ENCODE measurements around the gene ACTRT2.

Gene ACTRT2

DNA sequence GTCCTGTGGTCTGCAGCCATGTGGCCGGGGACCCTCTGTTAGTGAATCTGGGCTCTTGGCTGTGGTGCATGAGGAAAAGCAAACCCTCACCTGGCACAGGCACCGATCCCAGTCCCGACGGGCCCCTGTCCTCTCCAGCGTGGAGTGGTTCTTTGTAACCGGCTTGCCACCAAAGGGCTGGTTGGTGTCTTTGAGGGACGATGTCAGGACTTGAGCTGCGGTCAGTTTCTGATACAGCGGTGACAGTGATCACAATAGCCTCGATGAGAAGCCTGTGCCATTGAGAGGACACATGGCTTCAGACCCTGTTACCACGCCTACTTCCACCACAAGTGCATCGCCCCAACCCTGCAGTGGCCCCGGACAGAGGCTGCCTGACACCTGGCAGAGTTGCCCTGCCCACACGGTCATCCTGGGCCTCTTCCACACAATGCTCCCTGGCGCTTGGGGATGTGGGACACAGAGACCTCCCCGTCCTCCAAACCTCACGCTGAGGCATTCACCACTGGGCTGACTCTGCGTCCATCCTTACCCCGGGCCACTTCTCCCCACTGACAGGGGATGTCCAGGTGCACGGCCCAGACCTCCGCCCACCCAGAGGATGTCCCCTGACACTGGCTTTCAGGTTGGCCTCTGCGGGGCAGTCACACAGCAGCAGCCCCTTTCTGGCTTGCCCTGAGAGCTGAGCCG lies 18.8 kb upstream of the ACTRT2 start:
- no peak for DNase-seq (ENCODE audit: low read depth in 1 of 2, low spot score in 1 of 2)

DNA sequence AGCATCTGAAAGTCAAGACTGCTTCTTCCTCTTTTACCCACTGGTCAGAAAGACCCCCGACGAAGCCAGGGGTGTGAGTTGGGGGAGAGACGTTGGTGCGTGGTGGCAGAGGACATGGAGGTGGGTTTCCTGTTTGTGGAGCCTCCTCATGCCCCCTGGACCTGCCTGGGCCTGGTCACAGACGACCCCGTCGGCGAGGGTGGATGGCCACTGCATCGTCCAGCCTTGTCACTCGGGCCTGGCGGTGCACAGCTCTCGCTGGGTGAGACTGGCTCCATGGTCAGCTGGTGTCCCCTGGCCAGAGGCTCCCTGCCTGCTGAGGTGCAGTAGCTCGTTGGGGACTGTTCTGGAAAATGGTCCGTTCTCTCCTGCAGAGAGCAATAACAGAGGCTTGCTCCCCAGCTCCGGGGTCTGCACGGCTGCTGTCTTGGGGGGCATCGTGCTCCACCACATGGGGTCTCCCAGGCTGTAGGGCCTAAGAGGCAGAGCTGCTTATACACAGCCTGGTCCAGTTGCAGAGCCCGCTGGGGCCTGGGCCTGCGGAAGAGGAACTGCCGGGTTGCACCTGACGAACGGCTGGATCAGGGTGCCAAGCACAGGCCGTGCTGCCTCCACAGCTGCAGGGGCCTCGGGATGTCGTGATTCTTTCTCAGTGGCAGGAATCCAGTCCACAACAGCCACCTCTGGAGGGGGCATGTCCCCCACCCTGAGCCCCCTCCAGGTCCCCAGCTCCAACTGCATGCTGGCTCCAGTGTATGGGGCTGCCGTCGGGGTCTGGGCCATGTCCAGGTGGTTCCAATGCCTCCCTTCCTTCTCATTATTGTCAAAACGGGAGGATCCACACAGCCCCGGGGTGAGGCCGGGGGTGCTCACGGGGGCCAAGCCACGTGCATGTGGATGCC lies 18.0 kb upstream of the ACTRT2 start:
- no peak for DNase-seq (ENCODE audit: low read depth in 1 of 2, low spot score in 1 of 2)

DNA sequence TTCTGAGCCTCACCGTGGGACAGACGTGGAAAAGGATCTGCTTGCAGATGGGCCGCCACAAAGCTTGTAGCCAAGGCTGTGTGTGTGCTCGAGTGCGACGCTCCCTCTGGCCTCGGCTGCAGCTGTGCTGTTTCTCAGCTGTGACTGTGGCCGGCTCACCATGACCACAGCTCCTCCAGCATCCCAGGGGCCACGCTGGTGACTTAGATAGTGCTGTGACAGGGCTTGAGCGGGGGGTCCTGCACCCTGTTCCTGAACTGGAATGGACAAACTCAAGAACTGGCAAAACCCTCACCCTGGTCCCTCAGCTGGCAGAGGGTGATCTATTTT lies 17.4 kb upstream of the ACTRT2 start:
- no peak for DNase-seq (ENCODE audit: low read depth in 1 of 2, low spot score in 1 of 2)

DNA sequence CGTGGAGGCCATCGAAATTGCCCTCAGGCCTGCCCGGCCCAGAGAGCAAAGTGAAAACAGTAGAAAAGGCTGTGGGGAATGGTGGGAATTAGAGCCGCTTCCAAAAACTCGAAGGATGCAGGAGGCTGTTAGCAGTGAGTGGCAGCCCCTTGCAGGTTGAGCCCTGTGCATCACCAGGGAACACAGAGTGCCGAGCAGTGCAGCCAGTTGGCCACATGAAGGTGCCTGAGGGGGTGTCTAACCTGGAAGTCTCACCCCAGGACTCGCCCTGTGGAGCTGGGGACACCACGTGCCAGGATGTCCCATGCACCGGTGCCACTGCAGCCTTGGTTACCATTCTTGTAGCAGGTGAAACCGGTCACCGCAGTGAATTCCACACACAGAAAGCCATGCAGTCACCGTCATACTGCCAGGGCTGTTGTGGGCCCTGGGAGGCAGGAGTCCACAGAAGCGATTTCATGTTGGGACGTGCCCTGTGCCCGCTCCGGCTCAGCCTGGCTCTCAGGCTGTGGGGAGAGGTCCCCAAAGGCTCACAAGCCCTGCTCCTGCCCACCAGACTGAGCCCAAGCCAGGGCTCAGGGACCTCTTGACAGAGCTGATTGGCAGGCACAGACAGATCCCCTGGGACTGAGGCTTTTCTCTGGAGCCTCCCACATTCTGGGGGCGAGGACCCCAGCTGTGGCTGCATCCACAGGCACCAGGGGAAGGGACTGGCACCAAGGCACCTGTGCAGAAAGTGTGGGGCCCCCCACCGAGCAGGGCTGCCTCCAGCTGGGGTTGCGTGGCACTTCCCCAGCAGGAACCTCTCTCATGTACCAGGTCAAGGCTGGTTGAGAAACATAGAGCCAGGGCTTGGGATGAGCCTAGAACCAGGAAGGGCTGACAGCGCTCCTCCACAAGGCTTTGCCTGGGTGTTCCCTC lies 16.7 kb upstream of the ACTRT2 start:
- no peak for DNase-seq (ENCODE audit: low read depth in 1 of 2, low spot score in 1 of 2)

DNA sequence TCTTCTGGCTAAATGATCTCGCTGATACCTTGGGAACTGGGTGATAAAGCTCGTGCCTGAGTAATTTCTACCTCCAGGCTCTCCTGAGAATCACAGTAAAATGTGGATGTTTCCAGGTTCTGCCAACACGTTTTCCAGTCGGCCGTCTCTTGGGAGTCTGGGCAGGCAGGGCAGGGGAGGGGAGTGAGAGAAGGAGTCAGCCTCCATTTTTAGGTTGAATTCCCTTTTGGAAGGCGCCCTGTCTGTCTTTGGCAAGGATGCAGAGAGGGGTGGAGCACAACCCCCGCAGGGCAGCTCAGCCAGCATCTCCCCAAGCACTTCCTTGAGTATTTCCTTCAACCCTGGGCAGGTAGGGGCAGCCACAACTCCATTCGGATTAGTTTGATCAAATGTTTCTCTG lies 15.5 kb upstream of the ACTRT2 start:
- no peak for DNase-seq (ENCODE audit: low read depth in 1 of 2, low spot score in 1 of 2)

DNA sequence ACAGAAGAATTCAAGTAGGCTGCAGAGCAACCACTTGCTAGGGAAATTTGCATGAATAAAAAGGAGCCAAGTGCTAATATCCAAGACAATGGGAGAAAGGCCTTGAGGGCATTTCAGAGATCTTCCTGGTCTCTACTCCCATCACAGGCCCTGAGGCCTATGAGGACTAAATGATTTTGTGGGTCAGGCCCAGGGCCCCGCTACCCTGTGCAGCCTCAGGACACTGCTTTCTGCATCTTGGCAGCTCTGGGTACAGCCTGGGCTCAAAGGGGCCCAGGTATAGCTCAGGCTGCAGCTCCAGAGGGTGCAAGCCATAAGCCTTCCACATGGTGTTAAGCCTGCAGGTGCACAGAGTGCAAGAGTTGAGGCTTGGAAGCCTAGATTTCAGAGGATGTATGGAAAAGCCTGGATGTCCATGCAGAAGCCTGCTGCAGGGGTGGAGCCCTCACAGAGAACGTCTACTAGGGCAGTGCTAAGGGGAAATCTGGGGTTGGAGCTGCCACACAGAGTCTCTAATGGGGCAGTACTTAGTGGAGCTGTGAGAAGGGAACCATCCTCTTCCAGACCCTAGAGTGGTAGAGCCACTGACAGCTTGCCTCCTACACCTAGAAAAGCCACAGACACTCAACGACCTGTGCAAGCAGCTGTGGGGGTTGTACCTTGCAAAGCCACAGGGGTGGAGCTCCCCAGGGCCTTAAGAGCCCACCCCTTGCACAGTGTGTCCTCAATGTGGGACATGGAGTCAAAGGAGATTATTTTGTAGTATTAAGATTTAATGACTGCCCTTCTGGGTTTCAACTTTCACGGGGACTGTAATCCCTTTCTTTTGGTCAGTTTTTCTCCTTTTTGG lies 13.7 kb upstream of the ACTRT2 start:
- DNase-seq (ENCODE audit: low read depth in 1 of 2, low spot score in 1 of 2), result no peak

DNA sequence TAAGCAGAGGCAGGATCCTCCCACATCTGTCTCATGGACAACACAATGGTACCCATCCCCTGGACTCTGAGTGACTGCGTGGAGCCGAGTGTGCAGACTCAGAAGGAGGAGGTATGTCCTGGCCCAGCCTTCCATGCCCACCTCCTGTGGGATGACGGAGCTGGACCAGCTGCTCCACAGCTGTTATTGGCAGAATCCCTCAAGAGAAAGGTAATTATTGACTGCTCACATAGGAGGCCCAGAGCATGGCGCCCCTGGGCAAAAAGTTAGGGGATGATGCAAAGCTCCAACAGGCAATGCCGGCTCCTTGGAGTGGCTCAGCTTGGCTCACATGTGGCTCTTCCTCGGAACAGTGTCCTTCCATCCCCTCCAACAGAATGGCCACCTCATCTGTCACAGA lies 12.2 kb upstream of the ACTRT2 start:
- no peak for DNase-seq (ENCODE audit: low read depth in 1 of 2, low spot score in 1 of 2)

DNA sequence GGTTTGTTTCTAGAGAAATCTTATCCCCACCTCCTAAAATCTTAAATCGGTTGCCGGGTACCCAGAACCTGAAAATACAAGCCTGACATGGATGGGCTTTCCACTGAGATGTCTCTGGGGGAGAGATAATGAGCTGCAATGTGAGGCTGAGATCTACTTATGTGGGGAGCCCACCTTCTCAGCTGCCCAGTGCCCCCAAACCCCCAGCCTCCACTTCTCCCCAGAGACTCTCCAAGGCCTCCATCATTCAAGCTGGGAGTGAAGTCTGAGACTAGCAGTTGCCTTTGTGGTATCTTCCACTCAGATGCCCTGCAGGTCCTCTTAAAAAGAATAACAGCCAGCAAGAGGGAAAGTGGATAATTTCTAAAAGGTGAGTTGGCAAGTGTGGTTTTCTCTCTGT lies 11.7 kb upstream of the ACTRT2 start:
- no peak for DNase-seq (ENCODE audit: low read depth in 1 of 2, low spot score in 1 of 2)

DNA sequence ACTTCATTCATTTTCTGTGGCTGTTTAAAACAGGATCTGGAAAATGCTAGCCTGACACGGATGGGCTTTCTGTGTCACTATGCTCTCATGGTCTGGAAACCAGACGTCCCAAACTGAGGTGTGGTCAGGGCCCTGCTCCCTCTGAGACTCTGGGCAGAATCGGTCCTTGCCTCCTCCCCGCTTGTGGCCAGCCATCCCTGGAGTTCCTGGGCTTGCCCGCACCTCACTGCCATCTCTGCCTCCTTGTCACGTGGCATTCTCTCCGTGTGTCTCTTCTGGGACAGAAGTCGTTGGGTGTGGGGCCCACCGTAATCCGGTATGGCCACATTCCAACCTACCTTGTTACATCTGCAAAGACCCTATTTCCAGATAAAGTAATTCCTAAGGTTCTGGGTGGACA lies 10.1 kb upstream of the ACTRT2 start:
- no peak for DNase-seq (ENCODE audit: low read depth in 1 of 2, low spot score in 1 of 2)

DNA sequence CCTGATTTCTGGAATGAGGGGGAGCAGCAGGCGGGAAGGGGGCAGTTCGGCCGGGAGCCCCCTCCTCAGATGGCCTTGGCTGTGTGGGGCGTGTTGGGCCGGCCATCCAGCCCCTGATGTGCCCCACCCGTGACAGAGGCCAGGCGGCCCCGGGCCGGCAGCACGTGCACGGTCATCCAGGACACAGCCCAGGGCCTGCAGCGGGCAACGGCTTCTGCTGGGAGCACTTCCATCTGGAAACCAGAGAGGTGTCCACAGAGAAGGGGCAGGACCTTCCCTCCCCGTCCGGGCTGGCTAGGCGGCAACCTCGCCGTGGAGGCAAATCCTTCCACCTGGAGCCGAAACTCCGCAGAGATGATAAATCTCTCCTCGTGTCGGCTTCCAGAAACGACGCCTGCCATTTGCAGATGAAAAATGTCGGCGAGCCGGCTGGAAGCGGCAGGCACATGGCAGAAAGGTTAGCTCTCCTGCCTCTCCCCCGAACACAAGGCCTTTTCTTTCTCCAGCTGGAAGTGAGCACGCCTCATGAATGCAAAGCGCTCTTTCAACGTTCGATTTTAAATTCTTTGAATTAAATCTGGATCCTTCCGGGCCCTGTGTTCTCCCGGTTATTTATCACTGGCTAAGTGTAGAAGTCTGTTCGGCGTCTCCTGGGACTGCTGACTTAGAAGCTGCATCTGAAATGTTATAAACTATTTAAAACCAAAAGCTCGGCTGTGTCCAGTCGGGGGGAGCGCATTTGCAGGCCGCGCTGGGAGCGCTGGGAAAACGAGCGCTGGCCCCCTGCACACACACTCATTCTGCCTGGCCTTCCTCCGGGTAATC lies 9.4 kb upstream of the ACTRT2 start:
- no peak for DNase-seq (ENCODE audit: low read depth in 1 of 2, low spot score in 1 of 2)

DNA sequence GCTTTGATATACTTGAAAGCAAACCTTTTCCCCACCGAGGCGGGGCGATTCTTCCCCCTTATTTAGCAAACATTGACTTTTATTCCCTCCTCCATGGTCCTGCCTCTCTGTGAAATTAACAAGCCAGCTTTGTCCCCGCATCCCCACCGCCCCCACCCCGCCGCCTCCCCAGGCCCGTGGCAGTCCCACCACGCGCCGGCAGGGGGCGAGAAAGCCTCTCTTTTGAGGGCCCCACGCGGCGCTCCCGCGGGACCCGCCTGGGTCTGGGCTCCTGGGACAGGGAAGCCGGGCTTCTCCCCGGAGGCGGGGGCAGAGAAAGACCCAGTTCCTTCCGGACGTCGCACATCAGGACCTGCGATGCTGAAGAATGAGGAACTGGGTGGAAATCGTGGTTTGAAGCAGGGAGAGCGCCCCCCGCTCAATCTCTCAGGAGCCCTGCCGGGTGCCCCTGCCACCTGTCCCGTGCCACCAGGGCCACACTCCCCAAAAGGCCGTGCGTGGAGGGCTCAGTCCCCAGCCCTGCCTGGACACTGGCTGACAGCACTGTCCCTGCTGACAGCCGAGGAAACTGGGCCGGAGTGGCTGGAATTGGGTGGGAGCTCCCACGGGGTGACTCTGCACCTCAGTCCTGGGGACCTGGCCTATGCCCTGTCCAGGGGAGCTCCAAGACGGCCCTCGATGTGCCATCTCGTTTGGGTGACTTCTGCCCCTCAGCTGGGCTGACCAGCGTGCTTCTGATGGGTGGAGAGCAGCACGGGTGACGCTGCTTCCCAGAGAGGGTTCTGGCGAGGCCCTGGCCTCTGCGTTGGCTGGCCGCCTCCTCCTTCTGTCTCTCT lies 8.6 kb upstream of the ACTRT2 start:
- DNase-seq (ENCODE audit: low read depth in 1 of 2, low spot score in 1 of 2), result peak in 1 of 2 donors; percentile 18

DNA sequence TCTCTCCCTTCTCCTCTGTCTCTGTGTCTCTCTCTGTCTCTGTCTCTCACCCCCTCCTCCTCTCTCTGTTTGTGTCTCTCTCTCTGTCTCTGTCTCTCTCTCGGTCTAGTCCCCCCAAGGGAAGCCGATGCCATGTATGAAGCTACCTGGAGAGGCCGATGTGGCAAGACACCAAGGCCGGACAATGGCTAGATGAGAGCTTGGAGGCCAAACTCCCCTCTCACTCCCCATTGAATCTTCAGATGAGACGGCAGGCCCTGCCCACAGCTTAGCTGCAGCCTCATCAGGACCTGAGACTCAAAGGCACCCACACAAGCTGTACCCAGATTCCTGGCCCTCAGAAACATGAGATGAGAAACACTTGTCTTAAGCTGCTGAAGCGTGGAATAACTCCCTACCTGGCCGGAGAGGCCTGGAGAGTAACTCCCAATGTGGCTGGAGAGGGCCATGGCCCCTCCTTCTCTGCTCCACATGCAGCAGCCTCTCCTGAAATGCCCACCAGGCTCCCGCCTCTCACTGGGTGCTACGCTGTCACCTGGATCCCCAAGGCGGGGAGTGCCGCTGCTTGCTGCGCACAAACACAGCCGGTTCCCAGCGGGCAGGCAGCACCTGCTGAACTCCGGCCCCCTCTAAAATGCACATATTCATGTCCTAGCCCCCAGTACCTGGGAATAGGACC lies 7.8 kb upstream of the ACTRT2 start:
- no peak for DNase-seq (ENCODE audit: low read depth in 1 of 2, low spot score in 1 of 2)

DNA sequence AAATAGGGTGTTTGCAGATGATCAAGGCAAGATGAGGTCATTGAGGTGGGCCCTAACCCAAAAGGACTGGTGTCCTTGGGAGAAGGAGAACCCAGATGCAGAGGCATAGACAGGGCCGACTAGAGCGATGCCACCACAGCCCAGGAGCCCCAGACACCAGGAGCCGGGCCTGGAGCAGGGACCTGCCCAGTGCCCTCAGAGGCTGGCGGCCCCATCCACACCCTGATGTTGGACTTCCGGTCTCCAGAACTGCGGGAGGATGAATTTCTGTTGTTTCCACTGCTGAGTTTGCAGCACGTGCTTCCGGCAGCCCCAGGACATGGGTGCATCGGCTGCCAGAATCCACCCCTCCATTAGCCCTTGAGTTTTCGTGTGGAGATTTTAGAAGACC lies 7.2 kb upstream of the ACTRT2 start:
- DNase-seq (ENCODE audit: low read depth in 1 of 2, low spot score in 1 of 2), result no peak

DNA sequence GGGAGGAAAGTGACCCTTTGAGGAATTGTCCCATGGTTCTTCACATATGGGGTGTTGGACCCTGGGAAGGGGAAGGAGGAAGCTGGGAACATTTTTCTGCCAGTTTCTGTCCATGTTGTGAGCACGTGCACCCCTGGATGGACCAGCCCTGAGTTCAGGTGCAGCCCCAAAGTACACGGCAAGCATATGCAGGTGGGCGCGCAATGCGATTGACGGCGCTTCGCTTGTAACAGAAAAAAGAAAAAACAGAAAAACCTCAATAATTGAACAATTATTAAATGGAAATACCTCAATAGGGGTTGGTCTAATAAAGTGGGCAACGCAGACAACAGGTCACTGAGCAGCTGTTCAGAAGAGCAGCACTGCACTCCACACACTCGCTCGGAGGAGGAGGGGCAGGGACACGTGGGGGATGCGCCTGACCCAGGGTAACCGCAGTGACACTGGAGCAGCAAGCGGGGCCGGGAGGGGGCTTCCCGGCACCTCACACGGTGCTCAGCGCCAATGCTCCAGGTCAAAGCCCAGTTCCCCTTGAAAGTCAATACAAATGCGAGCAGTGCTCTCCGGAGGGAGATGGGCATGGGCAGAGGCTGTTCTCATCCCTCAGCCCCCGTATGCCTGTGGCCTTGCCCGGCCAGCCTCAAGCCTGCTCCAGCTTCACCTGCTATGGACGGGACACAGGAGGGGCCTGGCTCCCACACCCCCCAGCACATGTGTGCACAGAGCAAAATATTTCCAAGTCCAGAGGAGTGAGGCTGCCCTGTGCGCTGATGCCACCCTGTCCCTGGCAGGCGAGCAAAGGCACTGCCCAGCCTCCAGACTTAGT lies 6.6 kb upstream of the ACTRT2 start:
- no peak for DNase-seq (ENCODE audit: low read depth in 1 of 2, low spot score in 1 of 2)

DNA sequence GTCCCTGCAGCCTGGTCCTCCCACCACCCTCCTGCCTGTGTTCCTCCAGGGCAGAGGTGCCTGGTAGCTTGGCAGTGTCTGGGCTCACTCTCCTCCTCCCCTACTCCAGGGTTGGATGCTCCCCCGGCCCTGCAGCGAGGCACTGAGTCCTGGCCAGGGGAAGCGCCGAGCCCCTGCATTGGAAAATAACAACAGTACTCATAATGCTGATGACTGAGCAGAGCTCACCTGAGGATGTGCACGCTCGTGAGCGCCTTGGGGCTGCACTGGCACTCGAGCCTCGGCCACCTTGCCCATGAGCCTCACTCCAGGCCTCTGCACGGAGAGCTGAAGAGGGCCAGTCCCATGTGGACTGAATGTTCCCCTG lies 6.0 kb upstream of the ACTRT2 start:
- DNase-seq (ENCODE audit: low read depth in 1 of 2, low spot score in 1 of 2), result no peak

DNA sequence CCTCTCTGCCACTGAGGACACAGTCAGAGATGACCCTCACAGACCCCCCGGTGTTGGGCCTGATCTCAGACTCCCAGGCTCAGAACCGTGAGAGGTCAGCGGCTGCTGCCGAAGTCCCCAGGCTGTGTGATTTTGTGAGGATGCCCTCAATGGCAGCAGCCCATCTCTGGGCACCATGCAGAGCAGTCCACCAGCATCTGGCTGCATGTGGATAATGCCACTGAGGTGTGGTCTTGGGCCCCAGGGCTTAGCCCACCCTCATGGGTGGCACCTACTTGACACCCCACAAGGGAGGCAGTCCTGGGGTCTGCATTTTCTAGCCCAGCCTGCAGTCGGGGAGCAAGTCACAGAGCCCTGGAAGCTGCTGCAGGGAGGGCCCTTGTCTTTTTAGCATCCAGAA lies 5.5 kb upstream of the ACTRT2 start:
- no peak for DNase-seq (ENCODE audit: low read depth in 1 of 2, low spot score in 1 of 2)

DNA sequence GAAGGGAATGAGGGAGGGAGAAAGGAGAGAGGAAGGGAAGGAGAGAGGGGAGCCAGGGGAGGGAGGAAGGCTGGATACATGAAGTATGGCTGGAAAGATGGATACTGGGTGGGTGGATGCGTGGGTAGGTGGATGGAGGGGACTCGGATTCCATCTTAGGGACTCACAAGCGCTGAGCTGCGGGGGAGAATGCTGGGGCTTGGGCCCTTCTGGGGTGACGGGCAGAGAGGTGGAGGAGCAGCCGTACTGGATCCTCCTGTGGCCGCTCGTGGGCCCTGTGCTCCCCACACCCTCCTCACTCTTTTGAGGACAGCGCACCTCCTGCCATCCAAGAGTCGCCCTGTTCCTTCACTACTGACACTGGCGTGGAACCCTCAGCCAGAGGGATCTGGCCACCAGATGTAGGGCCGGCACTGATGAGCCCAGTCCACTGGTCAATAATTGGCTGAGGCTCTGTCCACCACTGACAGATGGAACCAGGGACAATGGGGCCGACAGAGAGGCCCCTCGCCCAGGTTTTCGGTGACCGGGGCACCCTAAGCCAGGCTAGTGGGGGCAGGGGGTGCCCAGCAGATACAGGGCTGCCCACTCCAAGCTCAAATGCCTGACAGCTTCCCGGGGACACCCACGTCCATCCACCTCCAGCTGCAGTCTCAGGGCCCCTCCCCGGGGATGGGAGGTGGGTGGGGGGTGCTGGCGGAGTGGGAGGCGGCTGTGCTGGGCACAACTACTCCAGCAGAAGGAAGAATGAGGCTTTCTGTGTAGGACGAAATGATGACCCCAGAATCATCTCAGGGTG lies 4.4 kb upstream of the ACTRT2 start:
- no peak for DNase-seq (ENCODE audit: low read depth in 1 of 2, low spot score in 1 of 2)

Measured in activated T-helper 1 cell treated with anti-CD3 and anti-CD28 coated beads, Interleukin-2, amount 50 U/mL, for 16 hours (primary cell).